ENCODE results near the gene MCL1. TPM values are rescaled to one million over a fixed set of nuclear protein-coding genes. Genes with fewer than 3 reads are reported as not detected.

MCL1 gene
- total RNA-seq, 1 donor from 2014 or later: 212 TPM

DNA sequence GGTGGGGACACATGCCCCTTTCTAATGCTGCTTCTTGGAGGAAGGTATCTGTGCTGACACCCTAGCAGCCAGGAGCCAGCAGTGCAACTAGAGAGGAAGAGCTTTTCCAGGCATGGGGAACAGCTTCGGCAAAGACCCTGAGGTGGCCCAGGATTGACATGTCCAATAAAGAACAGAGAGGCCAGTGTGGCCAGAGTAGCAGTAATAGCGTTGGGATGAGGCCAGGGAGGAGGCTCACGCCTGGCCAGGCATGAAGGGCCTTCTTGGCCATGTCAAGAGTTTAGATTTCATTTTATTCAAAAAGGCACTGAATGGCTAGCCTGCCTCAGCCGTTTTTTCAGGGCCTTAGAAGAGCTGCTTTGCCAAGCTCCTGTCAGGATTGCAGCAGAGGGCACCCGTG is 46.5 kb downstream of the MCL1 start:
- Mint-ChIP-seq H3K27ac (peak overlapping the region; percentile 93), H3K4me3 (ENCODE audit: low read depth) (peak overlapping the region; percentile 52), H3K9me3 (ENCODE audit: low read depth) (no peaks in the 10 kb centered on the region), H3K36me3 (ENCODE audit: insufficient read depth) (no peaks in the 10 kb centered on the region), H3K27me3 (no peaks in the 10 kb centered on the region), H3K4me1 (ENCODE audit: low read depth) (peaks cover 30% of the 10 kb centered on the region)
- TF ChIP-seq, protein P1, sequence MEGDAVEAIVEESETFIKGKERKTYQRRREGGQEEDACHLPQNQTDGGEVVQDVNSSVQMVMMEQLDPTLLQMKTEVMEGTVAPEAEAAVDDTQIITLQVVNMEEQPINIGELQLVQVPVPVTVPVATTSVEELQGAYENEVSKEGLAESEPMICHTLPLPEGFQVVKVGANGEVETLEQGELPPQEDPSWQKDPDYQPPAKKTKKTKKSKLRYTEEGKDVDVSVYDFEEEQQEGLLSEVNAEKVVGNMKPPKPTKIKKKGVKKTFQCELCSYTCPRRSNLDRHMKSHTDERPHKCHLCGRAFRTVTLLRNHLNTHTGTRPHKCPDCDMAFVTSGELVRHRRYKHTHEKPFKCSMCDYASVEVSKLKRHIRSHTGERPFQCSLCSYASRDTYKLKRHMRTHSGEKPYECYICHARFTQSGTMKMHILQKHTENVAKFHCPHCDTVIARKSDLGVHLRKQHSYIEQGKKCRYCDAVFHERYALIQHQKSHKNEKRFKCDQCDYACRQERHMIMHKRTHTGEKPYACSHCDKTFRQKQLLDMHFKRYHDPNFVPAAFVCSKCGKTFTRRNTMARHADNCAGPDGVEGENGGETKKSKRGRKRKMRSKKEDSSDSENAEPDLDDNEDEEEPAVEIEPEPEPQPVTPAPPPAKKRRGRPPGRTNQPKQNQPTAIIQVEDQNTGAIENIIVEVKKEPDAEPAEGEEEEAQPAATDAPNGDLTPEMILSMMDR (IDR thresholded peaks at IDR 0.05; ENCODE audit: unreplicated experiment): peak; percentile 3
- no peak for DNase-seq (ENCODE audit: low spot score, unreplicated experiment)

DNA sequence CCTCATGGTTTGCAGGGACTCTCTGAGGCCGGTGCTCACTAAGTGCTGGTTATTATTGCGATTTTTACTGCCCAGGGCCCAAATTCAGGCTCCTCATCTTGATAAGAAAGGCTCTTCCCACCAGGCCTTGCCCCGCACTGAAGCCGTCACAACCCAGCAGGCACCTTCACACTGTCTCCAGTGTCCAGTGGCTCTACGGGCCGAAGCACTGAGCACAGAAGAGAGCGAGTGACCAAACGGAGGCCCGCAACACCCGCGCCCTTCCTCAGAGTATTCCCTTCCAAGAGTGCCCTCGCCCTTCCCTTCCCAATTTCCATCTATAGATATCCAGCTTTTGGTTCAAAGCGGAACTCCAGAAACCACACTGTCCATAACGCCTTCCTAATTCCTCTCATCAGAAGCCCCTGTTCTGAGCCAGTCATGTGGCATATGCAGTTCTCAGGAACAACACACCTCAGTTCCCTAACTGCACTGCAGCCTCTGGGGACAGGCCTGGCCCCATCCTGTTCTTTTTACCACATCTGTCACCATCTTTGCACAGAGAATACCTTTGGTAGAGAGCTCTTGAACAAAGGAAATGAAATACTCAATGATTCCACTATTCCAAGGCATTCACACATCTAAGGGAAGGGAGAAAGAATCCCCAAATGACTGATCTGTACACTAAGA is 48.8 kb downstream of the MCL1 start:
- H3K4me3 Mint-ChIP-seq (ENCODE audit: low read depth): no peak overlapping the region
- no peaks in the 10 kb centered on the region for H3K9me3 Mint-ChIP-seq (ENCODE audit: low read depth)
- H3K4me1 Mint-ChIP-seq (ENCODE audit: low read depth): peaks cover 28% of the 10 kb centered on the region
- peak overlapping the region; percentile 43 for H3K27ac Mint-ChIP-seq
- DNase-seq (ENCODE audit: low spot score, unreplicated experiment): no peak
- TF ChIP-seq, protein P1 (IDR thresholded peaks at IDR 0.05; ENCODE audit: unreplicated experiment): no peak
- no peaks in the 10 kb centered on the region for H3K36me3 Mint-ChIP-seq (ENCODE audit: insufficient read depth)
- no peaks in the 10 kb centered on the region for H3K27me3 Mint-ChIP-seq

DNA sequence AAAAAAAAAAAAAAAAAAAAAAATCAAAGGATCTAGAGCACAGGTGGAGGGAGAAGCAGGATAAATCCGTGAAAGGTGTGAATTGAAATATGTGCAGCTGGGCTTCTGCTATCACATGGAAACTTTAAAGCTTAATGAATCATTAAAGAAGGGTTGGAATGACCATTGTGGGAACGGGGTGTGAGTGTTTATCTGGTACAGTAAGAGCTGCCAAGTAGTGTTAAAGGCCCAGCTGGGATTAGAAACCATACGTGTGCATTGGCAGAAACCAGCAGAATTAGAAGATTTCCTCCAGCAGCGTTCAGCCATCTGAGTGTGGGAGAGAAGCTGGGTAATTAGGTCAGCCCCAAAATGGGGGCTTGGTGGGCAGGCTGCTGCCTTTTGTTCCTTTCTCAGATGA is 50.4 kb downstream of the MCL1 start:
- H3K27ac Mint-ChIP-seq: no peak overlapping the region
- TF ChIP-seq, protein P1 (IDR thresholded peaks at IDR 0.05; ENCODE audit: unreplicated experiment): no peak
- DNase-seq (ENCODE audit: low spot score, unreplicated experiment): no peak
- no peaks in the 10 kb centered on the region for H3K9me3 Mint-ChIP-seq (ENCODE audit: low read depth)
- peaks cover 28% of the 10 kb centered on the region for H3K4me1 Mint-ChIP-seq (ENCODE audit: low read depth)
- H3K27me3 Mint-ChIP-seq: no peaks in the 10 kb centered on the region
- H3K36me3 Mint-ChIP-seq (ENCODE audit: insufficient read depth): no peaks in the 10 kb centered on the region
- no peak overlapping the region for H3K4me3 Mint-ChIP-seq (ENCODE audit: low read depth)

DNA sequence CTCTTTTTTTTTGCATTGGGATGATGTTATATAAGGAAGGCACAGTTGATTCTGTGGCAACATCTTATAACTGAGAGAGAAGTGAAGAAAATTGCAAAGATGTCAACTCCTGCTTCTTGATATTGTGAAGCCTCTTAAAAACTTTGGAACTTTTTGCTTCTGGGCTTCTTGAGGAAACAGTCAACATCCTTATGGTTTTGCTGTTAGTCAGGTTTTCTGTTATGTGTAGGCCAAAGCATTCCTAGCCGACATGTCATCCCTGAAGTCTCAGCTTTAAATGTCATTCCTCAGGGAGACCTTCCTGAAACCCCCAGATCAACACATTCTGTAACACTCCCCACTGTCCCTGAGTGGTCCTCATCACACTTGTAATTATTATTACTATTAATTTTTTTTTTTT is 51.2 kb downstream of the MCL1 start:
- Mint-ChIP-seq H3K27ac (no peak overlapping the region), H3K27me3 (no peaks in the 10 kb centered on the region), H3K9me3 (ENCODE audit: low read depth) (no peaks in the 10 kb centered on the region), H3K4me1 (ENCODE audit: low read depth) (peaks cover 25% of the 10 kb centered on the region), H3K4me3 (ENCODE audit: low read depth) (no peak overlapping the region), H3K36me3 (ENCODE audit: insufficient read depth) (no peaks in the 10 kb centered on the region)
- no peak for DNase-seq (ENCODE audit: low spot score, unreplicated experiment)
- TF ChIP-seq, protein P1 (IDR thresholded peaks at IDR 0.05; ENCODE audit: unreplicated experiment): no peak

DNA sequence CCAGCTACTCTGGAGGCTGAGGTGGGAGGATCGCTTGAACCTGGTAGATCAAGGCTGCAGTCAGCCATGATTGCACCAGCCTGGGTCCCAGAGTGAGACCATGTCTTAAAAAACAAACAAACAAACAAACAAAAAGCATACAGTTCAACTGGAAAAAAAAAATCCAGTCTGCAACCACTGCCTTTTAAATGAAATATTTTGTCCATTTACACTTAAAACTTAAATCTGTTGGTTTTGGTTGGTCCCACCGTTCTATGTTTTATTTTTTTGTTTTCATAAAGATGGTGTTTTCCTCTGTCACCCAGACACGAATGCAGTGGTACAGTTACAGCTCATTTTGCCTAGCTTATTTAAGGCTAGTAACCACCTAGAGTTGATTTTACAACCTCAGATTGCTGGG is 54.1 kb downstream of the MCL1 start:
- H3K27ac Mint-ChIP-seq: no peak overlapping the region
- no peak overlapping the region for H3K4me3 Mint-ChIP-seq (ENCODE audit: low read depth)
- no peak for DNase-seq (ENCODE audit: low spot score, unreplicated experiment)
- TF ChIP-seq, protein P1 (IDR thresholded peaks at IDR 0.05; ENCODE audit: unreplicated experiment): no peak
- no peaks in the 10 kb centered on the region for H3K27me3 Mint-ChIP-seq
- H3K9me3 Mint-ChIP-seq (ENCODE audit: low read depth): no peaks in the 10 kb centered on the region
- H3K4me1 Mint-ChIP-seq (ENCODE audit: low read depth): peaks cover 3% of the 10 kb centered on the region
- H3K36me3 Mint-ChIP-seq (ENCODE audit: insufficient read depth): no peaks in the 10 kb centered on the region

Small RNA genes lying within 50 kb of the gene (microRNA-seq; reads per million reads assigned to microRNA genes)
- not detected for gene MIR4257 (ENCODE audit: borderline number of aligned reads, unreplicated experiment)

Other genes with a start within 250 kb of the MCL1 start
- gene RPRD2, start 215.5 kb downstream of the MCL1 start, total RNA-seq: 38.5 and 42.6 TPM in 2 replicates
- gene TARS2, start 92.2 kb downstream of the MCL1 start, total RNA-seq: 28.4 and 30.8 TPM in 2 replicates
- gene ECM1, start 71.5 kb downstream of the MCL1 start, total RNA-seq: 1.9 and 2.1 TPM in 2 replicates
- gene FALEC, start 63.9 kb downstream of the MCL1 start, total RNA-seq: 0.57 TPM in 1 of 2 replicates, not detected in the other
- gene ADAMTSL4, start 30.2 kb downstream of the MCL1 start, total RNA-seq: 5.5 and 6.9 TPM in 2 replicates
- gene ENSA, start 50.0 kb upstream of the MCL1 start, total RNA-seq: 164 and 169 TPM in 2 replicates
- 30.6 and 31.9 TPM in 2 replicates for gene GOLPH3L, start 117.5 kb upstream of the MCL1 start, total RNA-seq
- not detected in 2 replicates for gene HORMAD1, start 141.3 kb upstream of the MCL1 start, total RNA-seq
- 0.13 and 0.17 TPM in 2 replicates for gene CTSS, start 186.2 kb upstream of the MCL1 start, total RNA-seq
- gene CTSK, start 228.7 kb upstream of the MCL1 start, total RNA-seq: 6.6 and 7.4 TPM in 2 replicates

All from progenitor cell of endocrine pancreas (in vitro differentiated cells).